ENCODE results near the gene TEKT3. TPM values are rescaled to one million over a fixed set of nuclear protein-coding genes. Genes with fewer than 3 reads are reported as not detected.

The TEKT3 gene
- total and polyA plus RNA-seq, 2 of the 4 experiments (the other 2 are of a cell fraction) = 0.15 TPM; not detected in 1

GRCh38 chr17:15334266-15334665, 7.1 kb downstream of the TEKT3 start:
- Histone ChIP-seq H3K14ac (replicated peaks; ENCODE audit: low read depth, low read length) (no peak overlapping the region), H3K4ac (ENCODE audit: low read depth, low read length) (no peak overlapping the region), H4K5ac (ENCODE audit: low read depth, low read length) (no peak overlapping the region), H4K91ac (ENCODE audit: insufficient read depth, low read depth, low read length) (no peak overlapping the region), H3K4me1 (ENCODE audit: control insufficient read depth, insufficient read depth, low read length) (no peaks in the 10 kb centered on the region), H2AFZ (replicated peaks; ENCODE audit: low read length, poor library complexity) (no peak overlapping the region), H3K9me1 (ENCODE audit: insufficient read depth, low read length) (no peaks in the 10 kb centered on the region), H3K4me3 (ENCODE audit: insufficient read depth, low read depth, low read length) (no peak overlapping the region), H3K9ac (ENCODE audit: low read depth, low read length) (no peak overlapping the region), H2BK20ac (ENCODE audit: low read depth, low read length) (no peak overlapping the region), H3K23ac (ENCODE audit: low read depth, low read length) (no peak overlapping the region), H2BK120ac (ENCODE audit: low read depth, low read length) (no peak overlapping the region), H3K79me1 (ENCODE audit: low read depth in 1 of 2, low read length in 2 of 2) (no peaks in the 10 kb centered on the region), H3K27me3 (ENCODE audit: control insufficient read depth, insufficient read depth, low read length) (peaks cover 10% of the 10 kb centered on the region; the same call in 1 of the 2 replicates), H3K56ac (ENCODE audit: extremely low read depth, insufficient read depth, low read length) (no peak overlapping the region), H2BK15ac (ENCODE audit: low read depth, low read length) (no peak overlapping the region), H2AK5ac (ENCODE audit: low read depth, low read length) (no peak overlapping the region), H3K9me3 (ENCODE audit: control insufficient read depth, insufficient read depth, low read length) (peaks cover 6% of the 10 kb centered on the region; the same call in 1 of the 2 replicates), H3K36me3 (ENCODE audit: control insufficient read depth, insufficient read depth, low read length) (no peaks in the 10 kb centered on the region), H2BK5ac (ENCODE audit: low read depth, low read length, poor library complexity, severe bottlenecking) (no peak overlapping the region), H3K18ac (ENCODE audit: low read depth, low read length) (no peak overlapping the region), H2AK9ac (replicated peaks; ENCODE audit: low read depth, low read length, poor library complexity) (no peak overlapping the region), H4K20me1 (ENCODE audit: insufficient read depth, low read length) (no peaks in the 10 kb centered on the region), H3K4me2 (ENCODE audit: low read depth, low read length) (no peak overlapping the region), H4K8ac (ENCODE audit: low read depth in 2 of 2, low read length in 2 of 2) (no peak overlapping the region), H3K27ac (ENCODE audit: insufficient read depth, low read length) (no peak overlapping the region)
- intact Hi-C loops (cut with micrococcal nuclease) = no loop called here
- POLR2A ChIA-PET (ENCODE audit: unreplicated experiment) = no interaction called here
- in situ Hi-C loops (cut with MboI; ENCODE audit: low sequenced_read_pairs) = no loop called here
- TF ChIP-seq NFE2L2 (IDR thresholded peaks at IDR 0.05; ENCODE audit: low read depth, low read length) (no peak), FOS (IDR thresholded peaks at IDR 0.05; ENCODE audit: low read depth, low read length) (no peak), USF2 (IDR thresholded peaks at IDR 0.05; ENCODE audit: low read depth, low read length) (no peak), MAFK (IDR thresholded peaks at IDR 0.05; ENCODE audit: low read depth, low read length) (no peak), MXI1 (IDR thresholded peaks at IDR 0.05; ENCODE audit: borderline replicate concordance, low read depth, low read length) (no peak), SMC3 (IDR thresholded peaks at IDR 0.05; ENCODE audit: low read depth, low read length) (no peak), RAD21 (IDR thresholded peaks at IDR 0.05; ENCODE audit: low read length) (no peak), ELK1 (IDR thresholded peaks at IDR 0.05; ENCODE audit: borderline replicate concordance, low read depth, low read length) (no peak), CEBPB (IDR thresholded peaks at IDR 0.05; ENCODE audit: low read depth, low read length) (no peak), BHLHE40 (IDR thresholded peaks at IDR 0.05; ENCODE audit: low read depth, low read length) (no peak), MAZ (IDR thresholded peaks at IDR 0.05; ENCODE audit: borderline replicate concordance, low read depth, low read length) (no peak), CHD1 (IDR thresholded peaks at IDR 0.05; ENCODE audit: low read depth, low read length) (no peak), RCOR1 (IDR thresholded peaks at IDR 0.05; ENCODE audit: insufficient replicate concordance, low read length) (no peak), CTCF (conservative IDR thresholded peaks at IDR 0.05; ENCODE audit: low read depth, low read length) (no peak), RFX5 (IDR thresholded peaks at IDR 0.05; ENCODE audit: low read depth, low read length) (no peak), POLR2A (IDR thresholded peaks at IDR 0.05; ENCODE audit: low read depth, low read length) (no peak)
- CTCF ChIA-PET = no interaction called here
- BruUV-seq (replicated peaks) = no TSS peak
- no peak for ATAC-seq (ENCODE audit: low read depth)
- DNase-seq = no peak
- WGBS, 2 experiments (ENCODE audit: extremely low coverage in 2 of 2, insufficient read length in 1 of 2) = no CpG with 5 or more reads among the region's 3 CpGs
- dilution Hi-C loops (cut with HindIII; ENCODE audit: low sequenced_read_pairs, unreplicated experiment) = no loop called here
